ENCODE measurements around the gene CAMTA1. TPM values are rescaled to one million over a fixed set of nuclear protein-coding genes. Genes with fewer than 3 reads are reported as not detected.
"Not testable (repeated sequence)": the region's sequence is repeated elsewhere in the genome, so short reads cannot be mapped to it uniquely, and the experiment has no call there.

CAMTA1 gene
- polyA plus RNA-seq, 2 donors, result 61.1 to 75.0 TPM

DNA sequence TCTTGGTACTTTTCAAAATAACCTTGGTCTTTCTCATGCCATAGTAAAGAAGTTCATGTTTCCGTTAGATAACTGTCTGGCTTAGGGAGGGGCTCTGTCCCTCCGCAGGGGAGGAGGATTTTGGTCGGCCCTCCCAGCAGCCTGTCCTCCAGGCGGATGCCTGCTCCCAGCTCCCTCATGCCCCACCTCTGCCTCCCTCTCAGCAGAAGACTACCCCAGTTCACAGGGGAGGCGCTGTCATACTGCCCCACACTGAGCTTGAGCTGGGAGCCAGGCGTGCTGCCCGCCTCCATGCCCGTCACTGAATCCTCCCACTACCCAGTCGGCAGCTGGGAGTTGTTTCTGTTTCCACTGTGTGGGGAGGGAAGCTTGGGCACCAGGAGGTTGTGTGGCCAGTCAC is 127.3 kb downstream of the CAMTA1 start:
- WGBS, 2 donors, result 75 to 77% methylated on average over 9 of the region's 9 CpGs
- Histone ChIP-seq H3K27ac (ENCODE audit: low read depth in 2 of 2, low read length in 1 of 2) (no peak overlapping the region), H3K9me3 (ENCODE audit: control insufficient read depth in 2 of 2, insufficient read depth in 1 of 2, low read depth in 1 of 2, low read length in 1 of 2) (no peaks in the 10 kb centered on the region), H3K4me1 (ENCODE audit: control insufficient read depth in 2 of 2, insufficient read depth in 2 of 2, low read length in 1 of 2) (no peaks in the 10 kb centered on the region), H3K4me3 (ENCODE audit: low read depth in 1 of 2, low read length in 2 of 2) (no peak overlapping the region), H3K27me3 (ENCODE audit: control insufficient read depth in 1 of 2, insufficient read depth in 2 of 2, low read length in 2 of 2) (no peaks in the 10 kb centered on the region), H3K36me3 (ENCODE audit: control insufficient read depth in 2 of 2, insufficient read depth in 2 of 2, low read length in 1 of 2) (no peaks in the 10 kb centered on the region)

DNA sequence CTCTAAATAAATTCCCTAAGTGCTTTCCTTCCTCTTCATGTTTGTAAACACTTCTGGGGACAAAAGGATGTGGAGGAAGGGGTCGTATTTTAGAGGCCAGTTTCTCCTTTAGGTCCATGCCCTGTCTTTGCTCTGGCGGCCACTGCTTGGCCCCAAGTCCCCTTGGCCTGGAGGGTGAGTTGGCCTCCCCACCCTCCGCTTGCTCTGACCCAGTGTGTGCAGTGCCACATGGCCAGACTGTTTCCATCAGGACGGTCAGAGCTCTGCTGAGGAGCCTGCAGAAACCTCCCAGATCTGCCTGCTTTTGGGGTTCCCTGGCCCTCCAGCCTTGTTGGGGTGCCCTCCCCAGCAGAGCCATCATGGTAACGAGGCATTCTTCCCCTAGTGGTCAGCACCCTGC is 127.8 kb downstream of the CAMTA1 start:
- H3K4me3 ChIP-seq (ENCODE audit: low read depth in 1 of 2, low read length in 2 of 2), result no peak overlapping the region
- H3K4me1 ChIP-seq (ENCODE audit: control insufficient read depth in 2 of 2, insufficient read depth in 2 of 2, low read length in 1 of 2), result no peaks in the 10 kb centered on the region
- no peak overlapping the region for H3K27ac ChIP-seq (ENCODE audit: low read depth in 2 of 2, low read length in 1 of 2)
- no peaks in the 10 kb centered on the region for H3K27me3 ChIP-seq (ENCODE audit: control insufficient read depth in 1 of 2, insufficient read depth in 2 of 2, low read length in 2 of 2)
- H3K36me3 ChIP-seq (ENCODE audit: control insufficient read depth in 2 of 2, insufficient read depth in 2 of 2, low read length in 1 of 2), result no peaks in the 10 kb centered on the region
- H3K9me3 ChIP-seq (ENCODE audit: control insufficient read depth in 2 of 2, insufficient read depth in 1 of 2, low read depth in 1 of 2, low read length in 1 of 2), result no peaks in the 10 kb centered on the region
- WGBS, 2 donors, result 81 to 84% methylated on average over 5 of the region's 5 CpGs

DNA sequence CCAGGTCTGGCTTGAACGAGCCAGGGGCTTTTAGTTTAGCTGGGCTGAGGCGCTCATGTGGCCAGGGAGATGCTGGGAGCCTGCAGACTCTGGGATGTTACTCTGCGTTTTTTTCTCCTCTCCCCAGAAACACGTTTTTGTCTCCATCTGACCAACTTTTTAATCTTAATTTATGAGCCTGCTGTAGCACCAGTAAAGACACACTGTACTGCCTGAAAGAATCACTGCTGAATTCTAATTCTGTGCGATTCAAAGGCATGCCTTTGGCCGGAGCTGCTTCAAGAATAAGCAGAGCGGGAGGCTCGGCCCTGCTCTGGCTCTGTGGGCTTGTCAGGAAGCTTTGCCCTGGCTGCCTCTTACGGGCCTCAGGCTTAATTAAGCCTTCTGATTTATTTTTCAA is 129.5 kb downstream of the CAMTA1 start:
- no peak overlapping the region for H3K4me3 ChIP-seq (ENCODE audit: low read depth in 1 of 2, low read length in 2 of 2)
- H3K27me3 ChIP-seq (ENCODE audit: control insufficient read depth in 1 of 2, insufficient read depth in 2 of 2, low read length in 2 of 2), result no peaks in the 10 kb centered on the region
- 73 to 77% methylated on average over 9 of the region's 9 CpGs for WGBS, 2 donors
- no peak overlapping the region for H3K27ac ChIP-seq (ENCODE audit: low read depth in 2 of 2, low read length in 1 of 2)
- H3K9me3 ChIP-seq (ENCODE audit: control insufficient read depth in 2 of 2, insufficient read depth in 1 of 2, low read depth in 1 of 2, low read length in 1 of 2), result no peaks in the 10 kb centered on the region
- H3K36me3 ChIP-seq (ENCODE audit: control insufficient read depth in 2 of 2, insufficient read depth in 2 of 2, low read length in 1 of 2), result no peaks in the 10 kb centered on the region
- H3K4me1 ChIP-seq (ENCODE audit: control insufficient read depth in 2 of 2, insufficient read depth in 2 of 2, low read length in 1 of 2), result peaks cover 0 to 5% of the 10 kb centered on the region in 2 donors

DNA sequence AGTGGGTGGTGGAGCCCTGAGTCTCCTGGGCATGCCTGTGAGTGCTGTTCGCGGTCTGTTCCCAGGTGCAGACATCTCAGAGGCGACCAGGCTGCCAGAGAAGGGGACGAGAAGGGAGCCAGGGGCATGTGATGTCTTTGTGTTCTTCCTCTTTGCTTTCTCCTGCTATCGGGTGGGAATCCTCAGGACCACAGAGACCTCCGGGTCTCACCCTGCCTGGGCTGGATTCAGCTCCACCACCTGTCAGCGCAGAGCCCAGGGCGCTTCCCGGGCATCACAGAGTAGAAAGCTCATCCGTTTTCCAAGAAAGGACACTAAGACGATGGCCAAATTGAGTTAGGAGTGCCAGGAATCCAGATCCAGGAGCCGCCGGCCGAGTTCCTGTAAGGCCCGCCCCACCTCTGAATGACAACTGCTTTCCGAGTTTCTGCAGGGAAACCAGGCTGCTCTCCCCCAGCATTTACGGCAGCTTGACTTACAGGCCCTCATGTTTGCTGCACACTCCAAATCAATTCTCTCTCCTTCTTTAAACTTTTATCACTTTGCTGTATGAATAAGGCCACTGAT is 130.8 kb downstream of the CAMTA1 start:
- no peaks in the 10 kb centered on the region for H3K27me3 ChIP-seq (ENCODE audit: control insufficient read depth in 1 of 2, insufficient read depth in 2 of 2, low read length in 2 of 2)
- no peak overlapping the region for H3K27ac ChIP-seq (ENCODE audit: low read depth in 2 of 2, low read length in 1 of 2)
- H3K4me1 ChIP-seq (ENCODE audit: control insufficient read depth in 2 of 2, insufficient read depth in 2 of 2, low read length in 1 of 2), result peaks cover 0 to 5% of the 10 kb centered on the region in 2 donors
- no peaks in the 10 kb centered on the region for H3K9me3 ChIP-seq (ENCODE audit: control insufficient read depth in 2 of 2, insufficient read depth in 1 of 2, low read depth in 1 of 2, low read length in 1 of 2)
- H3K36me3 ChIP-seq (ENCODE audit: control insufficient read depth in 2 of 2, insufficient read depth in 2 of 2, low read length in 1 of 2), result no peaks in the 10 kb centered on the region
- WGBS, 2 donors, result 85 to 88% methylated on average over 17 of the region's 17 CpGs
- H3K4me3 ChIP-seq (ENCODE audit: low read depth in 1 of 2, low read length in 2 of 2), result no peak overlapping the region

DNA sequence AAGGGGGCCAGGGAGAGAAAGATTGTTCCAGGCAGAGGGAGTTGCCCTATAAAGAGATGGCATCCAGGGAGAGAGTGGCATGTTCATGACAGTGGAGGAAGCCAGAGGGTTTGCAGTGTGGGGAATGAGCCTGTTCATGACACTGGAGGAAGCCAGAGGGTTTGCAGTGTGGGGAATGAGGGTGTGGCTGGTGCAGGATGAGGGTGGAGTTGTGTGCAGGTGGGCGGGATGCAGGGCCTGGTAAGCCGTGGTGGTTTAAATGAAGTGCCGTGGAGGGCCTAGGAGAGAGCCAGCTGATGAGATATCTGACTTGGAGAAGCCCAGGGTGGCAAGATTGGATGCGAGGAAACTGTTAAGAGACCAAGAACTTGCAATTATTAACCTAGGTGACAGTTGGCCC is 131.8 kb downstream of the CAMTA1 start:
- H3K9me3 ChIP-seq (ENCODE audit: control insufficient read depth in 2 of 2, insufficient read depth in 1 of 2, low read depth in 1 of 2, low read length in 1 of 2), result no peaks in the 10 kb centered on the region
- H3K4me3 ChIP-seq (ENCODE audit: low read depth in 1 of 2, low read length in 2 of 2), result no peak overlapping the region
- no peak overlapping the region for H3K27ac ChIP-seq (ENCODE audit: low read depth in 2 of 2, low read length in 1 of 2)
- 58 to 65% methylated on average over 4 of the region's 4 CpGs for WGBS, 2 donors
- peaks cover 0 to 5% of the 10 kb centered on the region in 2 donors for H3K4me1 ChIP-seq (ENCODE audit: control insufficient read depth in 2 of 2, insufficient read depth in 2 of 2, low read length in 1 of 2)
- no peaks in the 10 kb centered on the region for H3K27me3 ChIP-seq (ENCODE audit: control insufficient read depth in 1 of 2, insufficient read depth in 2 of 2, low read length in 2 of 2)
- no peaks in the 10 kb centered on the region for H3K36me3 ChIP-seq (ENCODE audit: control insufficient read depth in 2 of 2, insufficient read depth in 2 of 2, low read length in 1 of 2)

DNA sequence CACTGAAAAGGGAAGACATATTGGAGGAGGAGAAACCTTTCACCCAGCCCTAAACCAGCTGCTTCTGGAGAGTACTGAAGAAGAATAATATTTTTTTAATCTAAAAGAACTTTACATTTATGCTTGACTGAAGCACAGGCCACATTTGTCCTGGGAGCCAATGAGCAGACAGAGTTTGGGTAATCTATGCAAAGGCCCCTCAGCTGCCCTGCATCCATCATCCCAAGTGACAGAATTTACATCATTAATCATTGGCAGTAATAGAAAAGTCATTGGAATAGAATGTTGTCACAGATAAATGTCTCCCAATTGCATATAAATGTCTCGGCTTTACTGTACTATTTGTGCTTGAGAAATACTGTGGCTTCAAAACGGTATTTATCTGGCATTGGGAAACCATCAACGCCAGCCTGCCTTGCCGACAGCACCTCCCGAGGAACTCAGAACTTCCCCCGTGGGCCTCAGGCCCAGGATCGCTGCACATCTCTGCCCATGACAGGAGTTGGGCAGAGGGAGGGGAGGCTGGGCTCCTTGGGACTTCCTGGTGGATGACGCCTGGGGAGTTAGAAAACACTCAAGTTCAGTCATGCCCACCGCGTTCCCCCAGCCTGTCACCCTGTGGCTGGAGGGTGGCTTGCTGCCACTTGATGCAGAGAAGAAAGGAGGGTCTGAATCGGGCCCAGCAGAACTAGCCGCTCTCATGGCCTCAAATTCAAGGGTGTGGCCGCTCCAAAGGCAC is 133.1 kb downstream of the CAMTA1 start:
- Histone ChIP-seq H3K27me3 (ENCODE audit: control insufficient read depth in 1 of 2, insufficient read depth in 2 of 2, low read length in 2 of 2) (no peaks in the 10 kb centered on the region), H3K27ac (ENCODE audit: low read depth in 2 of 2, low read length in 1 of 2) (no peak overlapping the region)
- WGBS, 2 donors, result 45 to 56% methylated on average over 13 of the region's 13 CpGs

DNA sequence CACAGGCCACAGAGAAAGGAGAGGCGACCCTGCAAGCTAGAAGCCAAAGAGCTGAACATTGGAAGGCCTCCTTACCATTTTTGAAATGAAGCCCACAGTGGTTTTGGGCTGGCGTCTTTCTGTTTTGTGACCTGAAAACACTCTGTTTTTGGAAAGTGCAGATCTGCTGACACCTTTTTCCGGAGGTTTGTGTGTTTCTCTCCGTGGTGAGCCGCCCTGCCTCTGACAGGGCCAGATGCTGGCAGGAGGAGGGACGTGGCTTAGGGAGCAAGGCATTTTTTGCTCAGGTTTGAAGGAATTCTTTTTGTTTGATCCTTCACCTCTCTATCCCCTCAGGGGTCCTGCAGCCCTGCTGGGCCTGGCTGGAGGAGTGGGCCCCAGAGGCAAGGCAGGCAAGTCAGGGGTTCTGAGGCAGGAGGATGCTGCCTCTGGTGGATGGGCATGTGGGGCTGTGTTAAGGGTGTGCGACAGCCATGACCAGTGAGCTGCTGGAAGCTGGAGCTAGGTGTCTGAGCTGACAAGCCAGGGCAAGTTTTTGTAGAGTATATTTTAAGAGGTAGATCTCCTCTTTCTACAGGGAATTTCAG is 133.8 kb downstream of the CAMTA1 start:
- Histone ChIP-seq H3K36me3 (ENCODE audit: control insufficient read depth in 2 of 2, insufficient read depth in 2 of 2, low read length in 1 of 2) (no peaks in the 10 kb centered on the region), H3K4me3 (ENCODE audit: low read depth in 1 of 2, low read length in 2 of 2) (no peak overlapping the region), H3K27ac (ENCODE audit: low read depth in 2 of 2, low read length in 1 of 2) (no peak overlapping the region), H3K9me3 (ENCODE audit: control insufficient read depth in 2 of 2, insufficient read depth in 1 of 2, low read depth in 1 of 2, low read length in 1 of 2) (no peaks in the 10 kb centered on the region), H3K4me1 (ENCODE audit: control insufficient read depth in 2 of 2, insufficient read depth in 2 of 2, low read length in 1 of 2) (peaks cover 0 to 8% of the 10 kb centered on the region in 2 donors), H3K27me3 (ENCODE audit: control insufficient read depth in 1 of 2, insufficient read depth in 2 of 2, low read length in 2 of 2) (no peaks in the 10 kb centered on the region)
- WGBS, 2 donors, result 56 to 63% methylated on average over 7 of the region's 7 CpGs

More for the DNA sequence above, 133.1 kb downstream of the CAMTA1 start:
- no peaks in the 10 kb centered on the region for H3K36me3 ChIP-seq (ENCODE audit: control insufficient read depth in 2 of 2, insufficient read depth in 2 of 2, low read length in 1 of 2)
- H3K4me1 ChIP-seq (ENCODE audit: control insufficient read depth in 2 of 2, insufficient read depth in 2 of 2, low read length in 1 of 2), result peaks cover 0 to 8% of the 10 kb centered on the region in 2 donors
- H3K4me3 ChIP-seq (ENCODE audit: low read depth in 1 of 2, low read length in 2 of 2), result no peak overlapping the region
- H3K9me3 ChIP-seq (ENCODE audit: control insufficient read depth in 2 of 2, insufficient read depth in 1 of 2, low read depth in 1 of 2, low read length in 1 of 2), result no peaks in the 10 kb centered on the region

DNA sequence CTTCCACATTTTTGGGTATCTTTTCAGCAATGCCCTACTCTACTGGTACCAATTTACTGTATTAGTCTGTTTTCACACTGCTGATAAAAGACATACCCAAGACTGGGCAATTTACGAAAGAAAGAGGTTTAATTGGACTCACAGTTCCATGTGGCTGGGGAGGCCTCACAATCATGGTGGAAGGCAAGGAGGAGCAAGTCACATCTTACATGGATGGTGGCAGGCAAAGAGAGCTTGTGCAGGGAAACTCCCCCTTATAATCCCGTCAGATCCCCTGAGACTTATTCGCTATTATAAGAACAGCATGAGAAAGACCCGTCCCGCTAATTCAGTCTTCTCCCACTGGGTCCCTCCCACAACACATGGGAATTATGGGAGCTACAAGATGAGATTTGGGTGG is 136.3 kb downstream of the CAMTA1 start:
- not testable (repeated sequence) for H3K4me3 ChIP-seq (ENCODE audit: low read depth in 1 of 2, low read length in 2 of 2); H3K4me1 ChIP-seq (ENCODE audit: control insufficient read depth in 2 of 2, insufficient read depth in 2 of 2, low read length in 1 of 2); H3K27me3 ChIP-seq (ENCODE audit: control insufficient read depth in 1 of 2, insufficient read depth in 2 of 2, low read length in 2 of 2); H3K36me3 ChIP-seq (ENCODE audit: control insufficient read depth in 2 of 2, insufficient read depth in 2 of 2, low read length in 1 of 2); H3K9me3 ChIP-seq (ENCODE audit: control insufficient read depth in 2 of 2, insufficient read depth in 1 of 2, low read depth in 1 of 2, low read length in 1 of 2); H3K27ac ChIP-seq (ENCODE audit: low read depth in 2 of 2, low read length in 1 of 2)
- WGBS, 2 donors, result 94 to 96% methylated on average over 5 of the region's 5 CpGs

DNA sequence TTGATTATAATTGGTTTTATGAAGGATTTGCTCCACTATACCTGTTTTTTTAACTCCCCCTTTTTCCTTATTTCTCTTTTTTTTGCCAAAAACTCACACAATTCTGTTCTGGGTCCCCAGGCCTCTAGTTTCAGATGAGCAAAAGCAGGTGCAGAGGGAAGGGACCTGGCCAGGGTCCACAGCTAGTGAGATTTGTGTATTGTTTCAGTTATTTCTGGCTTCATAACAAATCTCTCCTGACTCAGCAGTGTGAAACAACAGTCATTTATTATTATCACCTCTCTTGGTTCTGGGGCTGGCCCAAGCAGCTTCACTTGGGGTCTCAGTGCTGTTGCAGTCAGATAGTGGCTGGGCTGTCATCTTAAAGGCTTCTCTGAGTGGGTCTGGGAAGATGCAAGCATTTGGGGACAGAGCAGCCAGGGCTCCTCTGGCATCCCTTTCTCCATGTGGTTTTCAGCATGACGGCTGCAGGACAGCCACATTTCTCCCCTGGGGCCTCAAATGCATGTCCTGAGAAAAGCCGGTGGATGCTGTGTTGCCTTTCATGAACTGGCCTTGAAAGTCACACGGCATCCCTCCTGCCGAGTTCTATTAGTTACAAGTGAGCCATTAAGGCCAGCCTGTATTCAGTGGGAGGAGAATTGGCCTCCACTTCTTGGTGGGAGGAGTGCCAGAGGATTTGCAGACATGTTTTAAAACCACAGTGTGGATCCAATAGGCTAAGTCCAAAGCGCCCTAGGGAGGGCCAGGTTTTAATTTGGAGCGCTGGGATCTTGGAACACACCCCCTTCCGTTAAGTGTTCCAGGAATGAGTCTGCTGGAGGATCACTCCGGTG is 137.1 kb downstream of the CAMTA1 start:
- Histone ChIP-seq H3K9me3 (ENCODE audit: control insufficient read depth in 2 of 2, insufficient read depth in 1 of 2, low read depth in 1 of 2, low read length in 1 of 2) (no peaks in the 10 kb centered on the region), H3K4me1 (ENCODE audit: control insufficient read depth in 2 of 2, insufficient read depth in 2 of 2, low read length in 1 of 2) (peaks cover 0 to 8% of the 10 kb centered on the region in 2 donors), H3K4me3 (ENCODE audit: low read depth in 1 of 2, low read length in 2 of 2) (no peak overlapping the region), H3K36me3 (ENCODE audit: control insufficient read depth in 2 of 2, insufficient read depth in 2 of 2, low read length in 1 of 2) (no peaks in the 10 kb centered on the region), H3K27me3 (ENCODE audit: control insufficient read depth in 1 of 2, insufficient read depth in 2 of 2, low read length in 2 of 2) (no peaks in the 10 kb centered on the region), H3K27ac (ENCODE audit: low read depth in 2 of 2, low read length in 1 of 2) (no peak overlapping the region)
- WGBS, 2 donors, result 16 to 35% methylated on average over 8 of the region's 8 CpGs
